Liver (tissue), 9 donors: ENCODE measurements around the gene NUDT15. TPM values are rescaled to one million over a fixed set of nuclear protein-coding genes. Genes with fewer than 3 reads are reported as not detected.

Experiments
- DNase-seq: peaks from one replicate; pipeline ENCODE4 v3.0.0-alpha.2; 2017; ENCODE audit warnings: low spot score
- H3K27ac ChIP-seq, 2 donors: one replicate each; pipeline ENCODE4 v1.7.0; 2013; ENCODE audit warnings: inconsistent platforms in 2 of 2, low read length in 2 of 2, control low read depth in 1 of 2, low read depth in 1 of 2, mild to moderate bottlenecking in 1 of 2
- H3K27me3 ChIP-seq, 4 donors: one replicate each; pipeline versions ENCODE4 v1.6.1 to v1.7.0; 2013; ENCODE audit warnings: low read length in 3 of 4, inconsistent platforms in 1 of 4, mild to moderate bottlenecking in 1 of 4, moderate library complexity in 1 of 4; ENCODE audit not compliant: control insufficient read depth in 4 of 4, insufficient read depth in 4 of 4
- H3K36me3 ChIP-seq, 4 donors: one replicate each; pipeline versions ENCODE4 v1.6.1 to v1.7.0; 2013; ENCODE audit warnings: low read length in 3 of 4, mild to moderate bottlenecking in 3 of 4, low read depth in 1 of 4, moderate library complexity in 1 of 4; ENCODE audit not compliant: control insufficient read depth in 4 of 4, insufficient read depth in 3 of 4
- H3K4me1 ChIP-seq, 4 donors: one replicate each; pipeline versions ENCODE4 v1.6.1 to v1.7.0; 2013; ENCODE audit warnings: low read length in 3 of 4, mild to moderate bottlenecking in 3 of 4, moderate library complexity in 1 of 4; ENCODE audit not compliant: control insufficient read depth in 4 of 4, insufficient read depth in 4 of 4
- H3K4me3 ChIP-seq, 3 donors: one replicate each; pipeline versions ENCODE4 v1.6.1 to v1.7.0; 2013; ENCODE audit warnings: low read length in 3 of 3, control low read depth in 1 of 3, low read depth in 1 of 3, mild to moderate bottlenecking in 1 of 3
- H3K9ac ChIP-seq, 2 donors: one replicate each; pipeline ENCODE4 v1.7.0; 2013; ENCODE audit warnings: low read length in 2 of 2, mild to moderate bottlenecking in 2 of 2, moderate library complexity in 2 of 2, control low read depth in 1 of 2, low read depth in 1 of 2
- H3K9me3 ChIP-seq, 4 donors: one replicate each; pipeline versions ENCODE4 v1.6.1 to v1.7.0; 2013; ENCODE audit warnings: low read length in 3 of 4; ENCODE audit not compliant: control insufficient read depth in 4 of 4
- CTCF ChIP-seq: fragments of 150-350 bp; IDR thresholded peaks from 2 replicates; pipeline ENCODE4 v1.5.1; 2017; ENCODE audit warnings: improper control_type of control experiment, low read depth, low read length; ENCODE audit not compliant: missing input control
- EGR1 ChIP-seq, 2 donors: IDR thresholded peaks; 2 replicates each; pipeline ENCODE4 v1.6.1; 2016 to 2018; ENCODE audit warnings: antibody characterized with exemption in 2 of 2, low read depth in 2 of 2
- FOXA1 ChIP-seq: IDR thresholded peaks from 2 replicates; pipeline ENCODE4 v1.6.1; 2016; ENCODE audit warnings: antibody characterized with exemption
- GABPA ChIP-seq, 2 donors: IDR thresholded peaks in 1 of 2; conservative IDR thresholded peaks in 1 of 2; 2 replicates each; pipeline ENCODE4 v1.6.1; 2016; ENCODE audit warnings: antibody characterized with exemption in 2 of 2, mild to moderate bottlenecking in 1 of 2, moderate library complexity in 1 of 2
- HNF4A ChIP-seq, 2 donors: conservative IDR thresholded peaks; 2 replicates each; pipeline ENCODE4 v1.6.1; 2016; ENCODE audit warnings: antibody characterized with exemption in 2 of 2, mild to moderate bottlenecking in 2 of 2
- HNF4G ChIP-seq: IDR thresholded peaks from 2 replicates; pipeline ENCODE4 v1.6.1; 2016; ENCODE audit warnings: antibody characterized with exemption
- JUND ChIP-seq, 2 donors: IDR thresholded peaks; 2 replicates each; pipeline ENCODE4 v1.6.1; 2016; ENCODE audit warnings: antibody characterized with exemption in 2 of 2
- NR2F2 ChIP-seq: IDR thresholded peaks from 2 replicates; pipeline ENCODE4 v1.6.1; 2016; ENCODE audit warnings: antibody characterized with exemption
- RXRA ChIP-seq, 2 donors: IDR thresholded peaks; 2 replicates each; pipeline ENCODE4 v1.6.1; 2017 to 2018; ENCODE audit warnings: antibody characterized with exemption in 2 of 2, mild to moderate bottlenecking in 1 of 2
- SP1 ChIP-seq: IDR thresholded peaks from 2 replicates; pipeline ENCODE4 v1.6.1; 2018; ENCODE audit warnings: antibody characterized with exemption, mild to moderate bottlenecking
- YY1 ChIP-seq: IDR thresholded peaks from 2 replicates; pipeline ENCODE4 v1.6.1; 2016; ENCODE audit warnings: antibody characterized with exemption, mild to moderate bottlenecking
- whole genome bisulfite sequencing: extraction: QIAGEN DNeasy Blood & Tissue Kit; methylation state at CpG from one replicate; pipeline ENCODE4 v1.1.7; 2013; 5-methylcytosine and 5-hydroxymethylcytosine counted together
- polyA plus RNA-seq, 2 donors: library from polyadenylated mRNA; stranded (reverse) in 1 of 2; unstranded in 1 of 2; fragments of 200-250 nt in 1 of 2; fragments of >200 nt in 1 of 2; fragmentation: Nextera tagmentation in 1 of 2; extraction: Ambion mirVana in 1 of 2; gene quantifications; one replicate each; pipeline versions ENCODE4 v1.2.1 to v1.2.3, GENCODE V29; 2013 to 2015
- total RNA-seq, 2 donors: library from RNA; depleted of rRNA; stranded (reverse); fragments of >200 nt; gene quantifications; one replicate each; pipeline ENCODE4 v1.2.3, GENCODE V29; 2014
- TF ChIP-seq, protein P1 (sequence below): IDR thresholded peaks from 2 replicates; pipeline ENCODE4 v1.6.1; 2016; ENCODE audit warnings: antibody characterized with exemption
- TF ChIP-seq, protein P2 (sequence below): IDR thresholded peaks from 2 replicates; pipeline ENCODE4 v1.6.1; 2016; ENCODE audit warnings: antibody characterized with exemption, mild to moderate bottlenecking
- donor health status: healthy.
- donor health status: healthy.
- donor health status: healthy.
- donor health status: healthy.
- donor health status: healthy.

The NUDT15 gene
- total and polyA plus RNA-seq, 4 donors, result 6.0 to 7.7 (median 6.9) TPM

GRCh38 chr13:48050550-48050949 lies 13.0 kb downstream of the NUDT15 start:
- Histone ChIP-seq H3K9ac (no peak overlapping the region), H3K4me3 (no peak overlapping the region), H3K27ac (no peak overlapping the region), H3K9me3 (no peaks in the 10 kb centered on the region), H3K4me1 (no peaks in the 10 kb centered on the region), H3K36me3 (peaks cover 8 to 39% (median 20%) of the 10 kb centered on the region in 4 donors), H3K27me3 (no peaks in the 10 kb centered on the region)
- WGBS, result 95% methylated on average over 3 of the region's 3 CpGs
- TF ChIP-seq, protein P1, sequence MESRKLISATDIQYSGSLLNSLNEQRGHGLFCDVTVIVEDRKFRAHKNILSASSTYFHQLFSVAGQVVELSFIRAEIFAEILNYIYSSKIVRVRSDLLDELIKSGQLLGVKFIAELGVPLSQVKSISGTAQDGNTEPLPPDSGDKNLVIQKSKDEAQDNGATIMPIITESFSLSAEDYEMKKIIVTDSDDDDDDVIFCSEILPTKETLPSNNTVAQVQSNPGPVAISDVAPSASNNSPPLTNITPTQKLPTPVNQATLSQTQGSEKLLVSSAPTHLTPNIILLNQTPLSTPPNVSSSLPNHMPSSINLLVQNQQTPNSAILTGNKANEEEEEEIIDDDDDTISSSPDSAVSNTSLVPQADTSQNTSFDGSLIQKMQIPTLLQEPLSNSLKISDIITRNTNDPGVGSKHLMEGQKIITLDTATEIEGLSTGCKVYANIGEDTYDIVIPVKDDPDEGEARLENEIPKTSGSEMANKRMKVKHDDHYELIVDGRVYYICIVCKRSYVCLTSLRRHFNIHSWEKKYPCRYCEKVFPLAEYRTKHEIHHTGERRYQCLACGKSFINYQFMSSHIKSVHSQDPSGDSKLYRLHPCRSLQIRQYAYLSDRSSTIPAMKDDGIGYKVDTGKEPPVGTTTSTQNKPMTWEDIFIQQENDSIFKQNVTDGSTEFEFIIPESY, result no peak
- TF ChIP-seq CTCF, result no peak
- no peak for TF ChIP-seq NR2F2
- no peak for TF ChIP-seq YY1
- TF ChIP-seq, protein P2, sequence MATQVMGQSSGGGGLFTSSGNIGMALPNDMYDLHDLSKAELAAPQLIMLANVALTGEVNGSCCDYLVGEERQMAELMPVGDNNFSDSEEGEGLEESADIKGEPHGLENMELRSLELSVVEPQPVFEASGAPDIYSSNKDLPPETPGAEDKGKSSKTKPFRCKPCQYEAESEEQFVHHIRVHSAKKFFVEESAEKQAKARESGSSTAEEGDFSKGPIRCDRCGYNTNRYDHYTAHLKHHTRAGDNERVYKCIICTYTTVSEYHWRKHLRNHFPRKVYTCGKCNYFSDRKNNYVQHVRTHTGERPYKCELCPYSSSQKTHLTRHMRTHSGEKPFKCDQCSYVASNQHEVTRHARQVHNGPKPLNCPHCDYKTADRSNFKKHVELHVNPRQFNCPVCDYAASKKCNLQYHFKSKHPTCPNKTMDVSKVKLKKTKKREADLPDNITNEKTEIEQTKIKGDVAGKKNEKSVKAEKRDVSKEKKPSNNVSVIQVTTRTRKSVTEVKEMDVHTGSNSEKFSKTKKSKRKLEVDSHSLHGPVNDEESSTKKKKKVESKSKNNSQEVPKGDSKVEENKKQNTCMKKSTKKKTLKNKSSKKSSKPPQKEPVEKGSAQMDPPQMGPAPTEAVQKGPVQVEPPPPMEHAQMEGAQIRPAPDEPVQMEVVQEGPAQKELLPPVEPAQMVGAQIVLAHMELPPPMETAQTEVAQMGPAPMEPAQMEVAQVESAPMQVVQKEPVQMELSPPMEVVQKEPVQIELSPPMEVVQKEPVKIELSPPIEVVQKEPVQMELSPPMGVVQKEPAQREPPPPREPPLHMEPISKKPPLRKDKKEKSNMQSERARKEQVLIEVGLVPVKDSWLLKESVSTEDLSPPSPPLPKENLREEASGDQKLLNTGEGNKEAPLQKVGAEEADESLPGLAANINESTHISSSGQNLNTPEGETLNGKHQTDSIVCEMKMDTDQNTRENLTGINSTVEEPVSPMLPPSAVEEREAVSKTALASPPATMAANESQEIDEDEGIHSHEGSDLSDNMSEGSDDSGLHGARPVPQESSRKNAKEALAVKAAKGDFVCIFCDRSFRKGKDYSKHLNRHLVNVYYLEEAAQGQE, result no peak
- TF ChIP-seq GABPA (IDR thresholded peaks at IDR 0.05 in 1 of 2, conservative IDR thresholded peaks at IDR 0.05 in 1 of 2), result no peak
- TF ChIP-seq FOXA1, result no peak
- TF ChIP-seq RXRA (IDR thresholded peaks at IDR 0.05), result no peak
- TF ChIP-seq HNF4A (conservative IDR thresholded peaks at IDR 0.05), result no peak
- TF ChIP-seq SP1, result no peak
- no peak for TF ChIP-seq HNF4G
- TF ChIP-seq EGR1 (IDR thresholded peaks at IDR 0.05; ENCODE audit: low read depth in 2 of 2), result no peak
- no peak for DNase-seq

GRCh38 chr13:48054601-48055000 lies 17.1 kb downstream of the NUDT15 start:
- 97% methylated on average over 6 of the region's 6 CpGs for WGBS
- Histone ChIP-seq H3K9me3 (no peaks in the 10 kb centered on the region), H3K4me1 (no peaks in the 10 kb centered on the region), H3K9ac (no peak overlapping the region), H3K27me3 (no peaks in the 10 kb centered on the region), H3K36me3 (peaks cover 7 to 29% (median 20%) of the 10 kb centered on the region in 4 donors), H3K27ac (no peak overlapping the region), H3K4me3 (no peak overlapping the region)
- DNase-seq, result no peak
- no peak for TF ChIP-seq EGR1 (IDR thresholded peaks at IDR 0.05; ENCODE audit: low read depth in 2 of 2)
- TF ChIP-seq, protein P2, result no peak
- TF ChIP-seq JUND (IDR thresholded peaks at IDR 0.05), result no peak
- no peak for TF ChIP-seq HNF4G
- TF ChIP-seq RXRA (IDR thresholded peaks at IDR 0.05), result no peak
- no peak for TF ChIP-seq NR2F2
